Psoas muscle (tissue), 8 donors: ENCODE results near the gene GPR65. TPM values are rescaled to one million over a fixed set of nuclear protein-coding genes. Genes with fewer than 3 reads are reported as not detected.

Experiments
- ATAC-seq, 4 donors: fragments of 200-7000 bp; cut with Tn5 transposase; one replicate each; pipeline ENCODE4 v1.9.1; 2020; ENCODE audit warnings: moderate library complexity in 3 of 4, mild to moderate bottlenecking in 2 of 4
- DNase-seq, 2 donors: peaks; one replicate each; pipeline ENCODE4 v3.0.0-alpha.2; 2020
- H3K27ac ChIP-seq: fragments of 200-600 bp; one replicate; pipeline ENCODE4 v1.8.0; 2022
- H3K27me3 ChIP-seq, 3 donors: fragments of 200-600 bp in 1 of 3; one replicate each; pipeline versions ENCODE4 v1.6.1 to v1.8.0; 2013 to 2022; ENCODE audit warnings: low read length in 2 of 3, mild to moderate bottlenecking in 2 of 3, moderate library complexity in 1 of 3; ENCODE audit not compliant: insufficient read depth in 3 of 3
- H3K36me3 ChIP-seq, 2 donors: fragments of 200-600 bp in 1 of 2; one replicate each; pipeline versions ENCODE4 v1.6.1 to v1.8.0; 2013 to 2022; ENCODE audit warnings: low read depth in 1 of 2, mild to moderate bottlenecking in 1 of 2, moderate library complexity in 1 of 2; ENCODE audit not compliant: insufficient read depth in 1 of 2
- H3K4me1 ChIP-seq: fragments of 200-600 bp; one replicate; pipeline ENCODE4 v1.8.0; 2022
- H3K4me3 ChIP-seq: fragments of 200-600 bp; one replicate; pipeline ENCODE4 v1.8.0; 2022; ENCODE audit warnings: mild to moderate bottlenecking
- H3K9me3 ChIP-seq: fragments of 200-600 bp; one replicate; pipeline ENCODE4 v1.8.0; 2022
- WGBS, 3 donors: extraction: QIAGEN DNeasy Blood & Tissue Kit; methylation state at CpG; one replicate each; pipeline versions ENCODE4 v1.1.6 to v1.1.7; 2013; 5-methylcytosine and 5-hydroxymethylcytosine counted together
- intact Hi-C, 2 donors: fragments of 100-400 bp; cut with DNase I; formaldehyde crosslinking; loops; one replicate each; pipeline versions ENCODE4 v1.11.0 to v1.14.2; 2022
- polyA plus RNA-seq, 3 donors: library from polyadenylated mRNA; stranded (reverse); fragments of 200-250 nt; gene quantifications; one replicate each; pipeline ENCODE4 v1.2.3, GENCODE V29; 2013
- total RNA-seq, 4 donors: library from RNA; stranded (reverse); fragmentation: NEBNext Ultra II Directional in 2 of 4; extraction: Animal tissue kit (Norgen Biotek cat#: 25700) in 2 of 4; gene quantifications; one replicate each; pipeline versions ENCODE4 v1.2.1 to v1.2.4, GENCODE V29; 2021 to 2023
- TF ChIP-seq, protein P1 (sequence below): fragments of 200-600 bp; IDR thresholded peaks from one replicate; pipeline ENCODE4 v1.8.0; 2022; ENCODE audit warnings: antibody characterized with exemption
- donor health status: healthy with polysubstance abuse.
- donor health status: DM: no; HTN: no; CAD: no; lungs with moderate emphysema.
- donor health status: Bipolar disorder and iron deficiency.
- donor health status: healthy.
- donor health status: DM: yes; HTN: yes; CAD: no.
- donor health status: DM: no; HTN: no; CAD: no.
- donor health status: DM: no; HTN: no; CAD: no.
- donor health status: DM: yes; HTN: yes; CAD: no.

Gene GPR65
- total and polyA plus RNA-seq, 7 donors: 0.06 to 0.34 (median 0.24) TPM

DNA sequence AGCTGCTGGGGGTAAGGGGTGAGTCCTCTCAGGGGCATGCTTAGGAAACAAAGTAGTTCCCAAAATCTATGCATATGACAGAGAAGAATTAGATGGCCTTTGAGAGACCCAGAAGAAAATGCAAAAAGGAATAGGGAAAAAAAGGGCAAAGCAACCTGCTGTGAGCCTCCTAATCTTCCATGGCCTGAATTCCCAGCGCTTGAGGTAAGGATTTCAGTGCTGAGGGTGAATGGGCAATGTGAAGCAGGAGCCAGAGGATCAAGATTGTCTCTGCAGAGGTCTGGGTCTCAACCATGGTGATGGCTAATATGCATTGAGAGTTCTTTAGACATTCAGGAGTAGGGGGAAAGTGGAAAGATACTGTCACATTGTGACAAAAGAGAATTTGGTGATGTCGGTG is 31.5 kb downstream of the GPR65 start:
- H3K27ac ChIP-seq: no peak overlapping the region
- H3K4me1 ChIP-seq: no peaks in the 10 kb centered on the region
- no peak overlapping the region for H3K4me3 ChIP-seq
- 79 to 84% (median 79%) methylated on average over 2 of the region's 2 CpGs for WGBS, 3 donors
- no peak for ATAC-seq
- TF ChIP-seq, protein P1, sequence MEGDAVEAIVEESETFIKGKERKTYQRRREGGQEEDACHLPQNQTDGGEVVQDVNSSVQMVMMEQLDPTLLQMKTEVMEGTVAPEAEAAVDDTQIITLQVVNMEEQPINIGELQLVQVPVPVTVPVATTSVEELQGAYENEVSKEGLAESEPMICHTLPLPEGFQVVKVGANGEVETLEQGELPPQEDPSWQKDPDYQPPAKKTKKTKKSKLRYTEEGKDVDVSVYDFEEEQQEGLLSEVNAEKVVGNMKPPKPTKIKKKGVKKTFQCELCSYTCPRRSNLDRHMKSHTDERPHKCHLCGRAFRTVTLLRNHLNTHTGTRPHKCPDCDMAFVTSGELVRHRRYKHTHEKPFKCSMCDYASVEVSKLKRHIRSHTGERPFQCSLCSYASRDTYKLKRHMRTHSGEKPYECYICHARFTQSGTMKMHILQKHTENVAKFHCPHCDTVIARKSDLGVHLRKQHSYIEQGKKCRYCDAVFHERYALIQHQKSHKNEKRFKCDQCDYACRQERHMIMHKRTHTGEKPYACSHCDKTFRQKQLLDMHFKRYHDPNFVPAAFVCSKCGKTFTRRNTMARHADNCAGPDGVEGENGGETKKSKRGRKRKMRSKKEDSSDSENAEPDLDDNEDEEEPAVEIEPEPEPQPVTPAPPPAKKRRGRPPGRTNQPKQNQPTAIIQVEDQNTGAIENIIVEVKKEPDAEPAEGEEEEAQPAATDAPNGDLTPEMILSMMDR: no peak
- no peak for DNase-seq
- intact Hi-C loops: no loop called here
- H3K9me3 ChIP-seq: no peaks in the 10 kb centered on the region
- H3K27me3 ChIP-seq: no peaks in the 10 kb centered on the region
- no peaks in the 10 kb centered on the region for H3K36me3 ChIP-seq

DNA sequence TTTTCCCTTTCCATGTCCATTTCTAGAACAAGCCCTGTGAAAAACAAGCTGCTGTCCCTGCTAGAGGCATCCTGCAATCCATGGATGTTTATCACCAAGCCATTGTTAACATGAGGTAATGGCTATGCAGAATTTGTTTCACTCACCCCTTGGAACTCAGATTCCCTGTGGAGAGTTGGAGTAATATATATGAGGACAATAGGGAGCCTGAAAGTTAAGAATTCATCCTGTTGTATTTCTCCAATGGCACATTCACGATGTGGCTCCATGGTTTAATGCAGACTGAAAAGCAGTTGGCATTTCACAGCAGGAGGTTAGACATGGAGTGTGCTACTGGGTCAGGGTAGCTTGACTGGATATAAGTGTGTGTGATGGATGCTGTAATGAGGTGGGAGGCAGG is 32.4 kb downstream of the GPR65 start:
- intact Hi-C loops: no loop called here
- Histone ChIP-seq H3K36me3 (no peaks in the 10 kb centered on the region), H3K27ac (no peak overlapping the region), H3K4me3 (no peak overlapping the region), H3K9me3 (no peaks in the 10 kb centered on the region), H3K4me1 (no peaks in the 10 kb centered on the region), H3K27me3 (no peaks in the 10 kb centered on the region)
- no peak for DNase-seq
- TF ChIP-seq, protein P1: no peak
- 48 to 65% (median 59%) methylated on average over 1 of the region's 1 CpG for WGBS, 3 donors
- no peak for ATAC-seq

DNA sequence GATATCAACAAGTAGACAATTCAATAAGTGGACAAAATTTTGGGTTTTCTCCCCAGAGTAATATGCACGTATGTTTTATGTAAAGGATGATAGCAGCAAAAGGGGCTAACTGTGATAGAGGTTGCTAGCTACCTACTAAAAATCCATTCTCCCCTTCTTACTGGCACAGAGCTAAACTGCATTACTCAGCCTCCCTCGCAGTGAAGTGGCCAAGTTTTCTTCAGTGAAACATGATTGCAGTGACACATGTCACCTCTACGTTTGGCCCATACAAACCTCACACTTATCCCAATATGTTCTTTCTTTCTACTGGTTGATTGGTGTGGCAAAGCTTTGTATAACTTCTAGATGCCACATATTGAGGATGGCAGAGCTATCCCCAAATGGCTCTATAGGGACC is 34.3 kb downstream of the GPR65 start:
- intact Hi-C loops: no loop called here
- no peak for DNase-seq
- H3K27ac ChIP-seq: no peak overlapping the region
- WGBS, 3 donors: 58 to 72% (median 72%) methylated on average over 3 of the region's 3 CpGs
- no peaks in the 10 kb centered on the region for H3K27me3 ChIP-seq
- no peaks in the 10 kb centered on the region for H3K9me3 ChIP-seq
- TF ChIP-seq, protein P1: no peak
- no peaks in the 10 kb centered on the region for H3K36me3 ChIP-seq
- H3K4me3 ChIP-seq: no peak overlapping the region
- no peaks in the 10 kb centered on the region for H3K4me1 ChIP-seq
- no peak for ATAC-seq

DNA sequence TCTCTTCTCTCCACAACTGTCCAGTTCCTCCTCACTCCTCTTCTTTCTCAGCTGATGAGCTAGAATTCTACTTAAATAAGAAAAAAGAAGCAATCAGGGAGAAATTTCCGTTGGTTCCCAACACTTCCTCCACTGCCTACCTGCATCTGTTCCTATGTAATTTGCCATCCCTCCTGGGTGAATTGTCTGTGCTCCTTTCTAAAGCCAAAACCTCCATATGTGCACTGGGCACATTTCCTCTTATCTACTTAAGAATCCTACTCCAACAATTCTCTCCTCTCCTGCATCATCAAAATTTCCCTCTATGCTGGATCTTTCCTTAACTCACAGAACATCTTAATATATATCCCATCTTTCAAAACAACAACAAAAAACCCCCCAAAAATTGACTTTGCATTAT is 35.2 kb downstream of the GPR65 start:
- DNase-seq: no peak
- WGBS, 3 donors: 67 to 72% (median 72%) methylated on average over 1 of the region's 1 CpG
- intact Hi-C loops: no loop called here
- H3K36me3 ChIP-seq: no peaks in the 10 kb centered on the region
- no peak overlapping the region for H3K27ac ChIP-seq
- H3K27me3 ChIP-seq: no peaks in the 10 kb centered on the region
- H3K9me3 ChIP-seq: no peaks in the 10 kb centered on the region
- no peak overlapping the region for H3K4me3 ChIP-seq
- TF ChIP-seq, protein P1: no peak
- no peak for ATAC-seq
- H3K4me1 ChIP-seq: no peaks in the 10 kb centered on the region
